Mesendoderm (in vitro differentiated cells): Measurements from ENCODE around the gene TIRAP.

ENCODE experiments used
- DNase-seq: peaks from one replicate; pipeline ENCODE4 v3.0.0; 2013
- H2AK5ac ChIP-seq: 2 replicates; pipeline ENCODE4 v1.6.1; 2013; ENCODE audit warnings: low read length, inconsistent platforms
- H2BK120ac ChIP-seq: 2 replicates; pipeline ENCODE4 v1.6.1; 2013; ENCODE audit warnings: low read depth, mild to moderate bottlenecking, low read length, moderate library complexity, mixed read lengths
- H2BK15ac ChIP-seq: replicated peaks from 2 replicates; pipeline ENCODE4 v1.6.1; 2013; ENCODE audit warnings: low read depth, mild to moderate bottlenecking, moderate library complexity
- H2BK5ac ChIP-seq: 2 replicates; pipeline ENCODE4 v1.6.1; 2013; ENCODE audit warnings: low read length, inconsistent platforms
- H3K18ac ChIP-seq: 2 replicates; pipeline ENCODE4 v1.6.1; 2013; ENCODE audit warnings: mild to moderate bottlenecking, low read length, mixed read lengths
- H3K23ac ChIP-seq: one replicate; pipeline ENCODE4 v1.6.1; 2013; ENCODE audit warnings: low read length
- H3K27ac ChIP-seq: 2 replicates; pipeline ENCODE4 v1.5.1; 2013; ENCODE audit warnings: low read depth, mild to moderate bottlenecking, inconsistent platforms, low read length, moderate library complexity
- H3K27me3 ChIP-seq: 2 replicates; pipeline ENCODE4 v1.6.1; 2013; ENCODE audit warnings: low read length, control low read depth, mild to moderate bottlenecking, inconsistent platforms; ENCODE audit not compliant: insufficient read depth, poor library complexity
- H3K36me3 ChIP-seq: 2 replicates; pipeline ENCODE4 v1.6.1; 2013; ENCODE audit warnings: low read length, inconsistent platforms; ENCODE audit not compliant: control insufficient read depth, insufficient read depth
- H3K4ac ChIP-seq: one replicate; pipeline ENCODE4 v1.6.1; 2013; ENCODE audit warnings: low read depth, mild to moderate bottlenecking, low read length, moderate library complexity
- H3K4me1 ChIP-seq: 2 replicates; pipeline ENCODE4 v1.6.1; 2013; ENCODE audit warnings: low read depth, low read length, inconsistent platforms; ENCODE audit not compliant: control insufficient read depth
- H3K4me2 ChIP-seq: 2 replicates; pipeline ENCODE4 v1.6.1; 2013; ENCODE audit warnings: low read length
- H3K4me3 ChIP-seq: 2 replicates; pipeline ENCODE4 v1.5.1; 2013; ENCODE audit warnings: mild to moderate bottlenecking, low read length
- H3K56ac ChIP-seq: one replicate; pipeline ENCODE4 v1.6.1; 2013; ENCODE audit warnings: low read length
- H3K79me1 ChIP-seq: 2 replicates; pipeline ENCODE4 v1.6.1; 2013; ENCODE audit warnings: low read length, inconsistent platforms
- H3K79me2 ChIP-seq: 2 replicates; pipeline ENCODE4 v1.6.1; 2013; ENCODE audit warnings: mild to moderate bottlenecking, low read length; ENCODE audit not compliant: control insufficient read depth, insufficient read depth
- H3K9ac ChIP-seq: 2 replicates; pipeline ENCODE4 v1.6.1; 2013; ENCODE audit warnings: low read length, inconsistent platforms
- H4K5ac ChIP-seq: one replicate; pipeline ENCODE4 v1.6.1; 2013; ENCODE audit warnings: low read length
- H4K8ac ChIP-seq: one replicate; pipeline ENCODE4 v1.6.1; 2013; ENCODE audit warnings: low read depth, mild to moderate bottlenecking, control low read depth, low read length, moderate library complexity
- WGBS: extraction: QIAGEN DNeasy Blood & Tissue Kit; methylation state at CpG from one replicate; pipeline ENCODE4 v1.1.7; 2013; ENCODE audit warnings: low lambda C conversion rate, missing lambda C conversion rate; ENCODE audit not compliant: insufficient coverage; ENCODE audit errors: extremely low coverage; 5-methylcytosine and 5-hydroxymethylcytosine counted together

The TIRAP gene

GRCh38 chr11:126310200-126310991, 27.5 kb downstream of the TIRAP start:
- Histone ChIP-seq H3K4me2 (no peak overlapping the region), H3K23ac (no peak overlapping the region), H3K79me2 (no peaks in the 10 kb centered on the region), H3K4me3 (no peak overlapping the region), H2BK5ac (no peak overlapping the region), H3K9ac (peak overlapping the region; percentile 31), H4K5ac (no peak overlapping the region), H3K27me3 (no peaks in the 10 kb centered on the region), H3K79me1 (no peaks in the 10 kb centered on the region), H3K36me3 (no peaks in the 10 kb centered on the region), H2BK120ac (no peak overlapping the region), H2BK15ac (no peak overlapping the region), H3K56ac (no peak overlapping the region), H3K4me1 (no peaks in the 10 kb centered on the region), H2AK5ac (no peak overlapping the region), H3K27ac (no peak overlapping the region), H4K8ac (no peak overlapping the region), H3K18ac (no peak overlapping the region), H3K4ac (no peak overlapping the region)
- WGBS: no CpG with 5 or more reads among the region's 12 CpGs
- DNase-seq: peak; percentile 80

DNA sequence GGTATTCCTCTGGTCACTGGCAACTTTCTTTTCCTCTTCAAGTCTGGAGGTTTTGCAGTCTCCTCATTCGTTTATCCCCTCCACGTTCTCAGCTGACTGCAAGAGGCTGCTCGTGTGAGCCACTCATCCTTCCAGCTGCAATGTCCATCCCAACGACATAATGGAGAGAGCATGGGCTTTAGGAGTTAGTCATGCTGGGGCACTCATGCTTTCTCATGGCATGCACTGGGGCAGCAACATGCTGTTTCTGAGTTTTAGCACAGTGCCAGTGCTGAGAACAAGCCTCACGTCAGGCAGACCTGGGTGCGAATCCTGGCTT, 28.1 kb downstream of the TIRAP start:
- Histone ChIP-seq H2BK120ac (no peak overlapping the region), H3K4me1 (no peaks in the 10 kb centered on the region), H4K5ac (no peak overlapping the region), H3K4me3 (no peak overlapping the region), H3K23ac (no peak overlapping the region), H4K8ac (no peak overlapping the region), H3K79me1 (no peaks in the 10 kb centered on the region), H2AK5ac (no peak overlapping the region), H3K56ac (no peak overlapping the region), H2BK15ac (no peak overlapping the region), H3K27ac (no peak overlapping the region), H3K4me2 (no peak overlapping the region), H3K18ac (no peak overlapping the region), H3K36me3 (no peaks in the 10 kb centered on the region), H3K27me3 (no peaks in the 10 kb centered on the region), H3K9ac (no peak overlapping the region), H2BK5ac (no peak overlapping the region), H3K4ac (no peak overlapping the region), H3K79me2 (no peaks in the 10 kb centered on the region)
- no CpG with 5 or more reads among the region's 6 CpGs for WGBS
- no peak for DNase-seq

- Histone ChIP-seq H3K36me3 (no peaks in the 10 kb centered on the region), H3K9ac (no peak overlapping the region), H3K4me2 (no peak overlapping the region), H3K79me1 (no peaks in the 10 kb centered on the region), H3K4me3 (no peak overlapping the region), H3K56ac (no peak overlapping the region), H3K4me1 (no peaks in the 10 kb centered on the region), H3K27me3 (no peaks in the 10 kb centered on the region), H2BK120ac (no peak overlapping the region), H4K8ac (no peak overlapping the region), H3K27ac (no peak overlapping the region), H3K79me2 (no peaks in the 10 kb centered on the region), H2AK5ac (no peak overlapping the region), H3K4ac (no peak overlapping the region), H2BK15ac (no peak overlapping the region), H2BK5ac (no peak overlapping the region), H3K23ac (no peak overlapping the region), H4K5ac (no peak overlapping the region), H3K18ac (no peak overlapping the region)
- no peak for DNase-seq
- WGBS: no CpG with 5 or more reads among the region's 14 CpGs
These were observed 28.8 kb downstream of the TIRAP start for GRCh38 chr11:126311401-126312291.

GRCh38 chr11:126312961-126313360, 30.1 kb downstream of the TIRAP start:
- no peak overlapping the region for H3K23ac ChIP-seq
- no CpG with 5 or more reads among the region's 8 CpGs for WGBS
- H3K79me2 ChIP-seq: no peaks in the 10 kb centered on the region
- no peak for DNase-seq
- H2BK5ac ChIP-seq: no peak overlapping the region
- H4K8ac ChIP-seq: no peak overlapping the region
- H3K4me2 ChIP-seq: no peak overlapping the region
- H3K4me3 ChIP-seq: no peak overlapping the region
- H3K27ac ChIP-seq: no peak overlapping the region
- H2BK15ac ChIP-seq: no peak overlapping the region
- no peaks in the 10 kb centered on the region for H3K4me1 ChIP-seq
- H3K9ac ChIP-seq: no peak overlapping the region
- no peak overlapping the region for H3K18ac ChIP-seq
- H3K36me3 ChIP-seq: no peaks in the 10 kb centered on the region
- no peak overlapping the region for H3K56ac ChIP-seq
- no peak overlapping the region for H2AK5ac ChIP-seq
- H2BK120ac ChIP-seq: no peak overlapping the region
- H3K4ac ChIP-seq: no peak overlapping the region
- no peaks in the 10 kb centered on the region for H3K79me1 ChIP-seq
- H4K5ac ChIP-seq: no peak overlapping the region
- H3K27me3 ChIP-seq: no peaks in the 10 kb centered on the region

- Histone ChIP-seq H3K27ac (no peak overlapping the region), H3K4me1 (no peaks in the 10 kb centered on the region), H4K8ac (no peak overlapping the region), H2BK120ac (no peak overlapping the region), H3K4ac (no peak overlapping the region), H3K79me2 (no peaks in the 10 kb centered on the region), H2BK5ac (no peak overlapping the region), H3K18ac (no peak overlapping the region), H3K9ac (no peak overlapping the region), H3K4me3 (no peak overlapping the region), H3K56ac (no peak overlapping the region), H3K36me3 (no peaks in the 10 kb centered on the region), H3K79me1 (no peaks in the 10 kb centered on the region), H3K23ac (no peak overlapping the region), H3K27me3 (no peaks in the 10 kb centered on the region), H3K4me2 (no peak overlapping the region), H4K5ac (no peak overlapping the region), H2AK5ac (no peak overlapping the region), H2BK15ac (no peak overlapping the region)
- no peak for DNase-seq
- WGBS: no CpG with 5 or more reads among the region's 5 CpGs
These were observed 30.9 kb downstream of the TIRAP start for GRCh38 chr11:126313826-126314225.
